Kidney (tissue), 14 donors: Measurements from ENCODE around the gene ANKRD44. TPM values are rescaled to one million over a fixed set of nuclear protein-coding genes. Genes with fewer than 3 reads are reported as not detected.
A peak's percentile ranks its signal among the peaks of the same experiment; 100 is the strongest.

Source experiments
- DNase-seq, 5 donors: peaks; one replicate each; pipeline ENCODE4 v3.0.0-alpha.2; 2013 to 2020
- FAIRE-seq: peaks from 2 replicates; lab custom pipeline; 2012; peaks lifted over from hg19 to GRCh38; lab: Jason Lieb, UNC
- H3K27ac ChIP-seq, 2 donors: one replicate each; pipeline ENCODE4 v1.7.0; 2013; ENCODE audit warnings: low read depth in 2 of 2, low read length in 2 of 2, inconsistent platforms in 1 of 2
- H3K27me3 ChIP-seq: one replicate; pipeline ENCODE4 v1.7.1; 2013; ENCODE audit warnings: low read length, inconsistent platforms; ENCODE audit not compliant: control insufficient read depth, insufficient read depth
- H3K36me3 ChIP-seq, 3 donors: one replicate each; pipeline versions ENCODE4 v1.7.0 to v1.7.1; 2013; ENCODE audit warnings: low read length in 3 of 3, control low read depth in 1 of 3, inconsistent platforms in 1 of 3; ENCODE audit not compliant: insufficient read depth in 3 of 3, control insufficient read depth in 2 of 3
- H3K4me1 ChIP-seq, 3 donors: one replicate each; pipeline versions ENCODE4 v1.7.0 to v1.7.1; 2013; ENCODE audit warnings: low read length in 3 of 3, inconsistent platforms in 1 of 3, low read depth in 1 of 3; ENCODE audit not compliant: control insufficient read depth in 2 of 3, insufficient read depth in 2 of 3
- H3K4me3 ChIP-seq, 3 donors: one replicate each; pipeline versions ENCODE4 v1.7.0 to v1.8.1; 2013; ENCODE audit warnings: low read length in 3 of 3, control low read depth in 1 of 3, inconsistent platforms in 1 of 3
- H3K9ac ChIP-seq, 3 donors: one replicate each; pipeline versions ENCODE4 v1.7.0 to v1.7.1; 2013; ENCODE audit warnings: low read length in 3 of 3, control low read depth in 1 of 3, inconsistent platforms in 1 of 3
- H3K9me3 ChIP-seq, 3 donors: one replicate each; pipeline versions ENCODE4 v1.7.0 to v1.7.1; 2013; ENCODE audit warnings: low read length in 3 of 3, control low read depth in 1 of 3, inconsistent platforms in 1 of 3; ENCODE audit not compliant: control insufficient read depth in 2 of 3, insufficient read depth in 1 of 3
- intact Hi-C: fragments of 100-400 bp; cut with DNase I; formaldehyde crosslinking; loops from one replicate; pipeline ENCODE4 v1.11.1; 2022
- polyA plus RNA-seq: library from polyadenylated mRNA; stranded (reverse); fragments of 350-450 nt; fragmentation: Illumina TruSeq; extraction: RNeasy Lipid Tissue Mini Kit (QIAGEN cat#74804); gene quantifications from one replicate; pipeline ENCODE4 v1.2.3, GENCODE V29; 2014; ENCODE audit warnings: low read depth, low replicate concordance; ENCODE audit not compliant: insufficient read depth
- total RNA-seq: library from RNA; stranded (reverse); fragmentation: NEBNext Ultra II Directional; extraction: Animal tissue kit (Norgen Biotek cat#: 25700); gene quantifications from one replicate; pipeline ENCODE4 v1.2.1, GENCODE V29; 2021
- TF ChIP-seq, protein P1 (sequence below): IDR thresholded peaks from 3 replicates; pipeline ENCODE4 v1.5.1; 2012; ENCODE audit warnings: mild to moderate bottlenecking, moderate library complexity, borderline replicate concordance; ENCODE audit not compliant: insufficient read depth; ENCODE audit errors: extremely low read depth
- donor health status: control.
- donor health status: control.
- donor health status: control.
- donor health status: control.
- donor health status: control.
- donor health status: DM: yes; HTN: yes; CAD: no.
- donor health status: Normal renal cell carcinoma (clear cell type).

ANKRD44 gene
- total and polyA plus RNA-seq, 2 donors from 2014 or later = 2.2 to 39.2 TPM

DNA sequence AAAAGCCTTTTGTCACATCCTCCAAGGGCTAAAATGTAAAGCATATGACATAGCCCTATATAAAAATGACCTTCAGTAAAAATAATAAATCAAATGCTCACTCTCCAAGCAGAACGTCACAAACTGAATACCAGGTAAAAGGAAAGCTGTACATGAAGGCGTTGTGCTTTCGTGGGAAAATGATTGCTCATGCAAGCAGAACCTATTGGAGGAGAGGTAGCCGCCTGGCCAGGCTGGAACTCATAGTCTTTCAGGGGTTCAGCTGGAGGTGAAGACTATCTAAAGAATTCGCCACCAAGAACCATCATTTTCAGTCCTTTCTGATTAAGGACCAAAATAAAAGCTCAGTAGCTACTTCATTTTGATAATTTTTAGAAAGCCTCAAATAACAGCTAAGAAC is 44.7 kb downstream of the ANKRD44 start:
- H3K4me3 ChIP-seq = no peak overlapping the region
- no peaks in the 10 kb centered on the region for H3K36me3 ChIP-seq
- TF ChIP-seq, protein P1, sequence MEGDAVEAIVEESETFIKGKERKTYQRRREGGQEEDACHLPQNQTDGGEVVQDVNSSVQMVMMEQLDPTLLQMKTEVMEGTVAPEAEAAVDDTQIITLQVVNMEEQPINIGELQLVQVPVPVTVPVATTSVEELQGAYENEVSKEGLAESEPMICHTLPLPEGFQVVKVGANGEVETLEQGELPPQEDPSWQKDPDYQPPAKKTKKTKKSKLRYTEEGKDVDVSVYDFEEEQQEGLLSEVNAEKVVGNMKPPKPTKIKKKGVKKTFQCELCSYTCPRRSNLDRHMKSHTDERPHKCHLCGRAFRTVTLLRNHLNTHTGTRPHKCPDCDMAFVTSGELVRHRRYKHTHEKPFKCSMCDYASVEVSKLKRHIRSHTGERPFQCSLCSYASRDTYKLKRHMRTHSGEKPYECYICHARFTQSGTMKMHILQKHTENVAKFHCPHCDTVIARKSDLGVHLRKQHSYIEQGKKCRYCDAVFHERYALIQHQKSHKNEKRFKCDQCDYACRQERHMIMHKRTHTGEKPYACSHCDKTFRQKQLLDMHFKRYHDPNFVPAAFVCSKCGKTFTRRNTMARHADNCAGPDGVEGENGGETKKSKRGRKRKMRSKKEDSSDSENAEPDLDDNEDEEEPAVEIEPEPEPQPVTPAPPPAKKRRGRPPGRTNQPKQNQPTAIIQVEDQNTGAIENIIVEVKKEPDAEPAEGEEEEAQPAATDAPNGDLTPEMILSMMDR = no peak
- no peak overlapping the region for H3K9ac ChIP-seq
- H3K27me3 ChIP-seq = no peaks in the 10 kb centered on the region
- FAIRE-seq (no peak), DNase-seq (peak in 2 of 5 donors; percentile 38 to 51)
- H3K4me1 ChIP-seq = no peaks in the 10 kb centered on the region
- intact Hi-C loops = no loop called here
- no peak overlapping the region for H3K27ac ChIP-seq
- no peaks in the 10 kb centered on the region for H3K9me3 ChIP-seq

DNA sequence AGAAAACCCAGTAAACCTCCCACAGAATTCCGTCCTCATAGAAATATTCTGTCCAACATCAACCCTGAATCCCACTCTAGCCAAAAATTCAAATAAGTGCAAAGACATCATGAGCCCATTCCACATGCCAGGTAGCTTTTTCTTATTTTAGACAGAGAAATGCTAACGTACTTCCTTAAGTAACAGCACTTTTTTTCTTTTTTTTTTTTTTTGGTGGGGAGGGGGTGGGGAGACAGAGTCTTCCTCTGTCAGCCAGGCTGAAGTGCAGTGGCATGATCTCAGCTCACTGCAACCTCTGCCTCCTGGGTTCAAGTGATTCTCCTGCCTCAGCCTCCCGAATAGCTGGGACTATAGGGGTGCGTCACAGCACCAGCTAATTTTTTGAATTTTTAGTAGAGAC is 45.5 kb downstream of the ANKRD44 start:
- TF ChIP-seq, protein P1 = no peak
- H3K9me3 ChIP-seq = no peaks in the 10 kb centered on the region
- intact Hi-C loops = no loop called here
- H3K27me3 ChIP-seq = no peaks in the 10 kb centered on the region
- H3K4me1 ChIP-seq = no peaks in the 10 kb centered on the region
- no peak overlapping the region for H3K9ac ChIP-seq
- H3K4me3 ChIP-seq = no peak overlapping the region
- FAIRE-seq = no peak
- no peak for DNase-seq
- H3K36me3 ChIP-seq = no peaks in the 10 kb centered on the region
- no peak overlapping the region for H3K27ac ChIP-seq

DNA sequence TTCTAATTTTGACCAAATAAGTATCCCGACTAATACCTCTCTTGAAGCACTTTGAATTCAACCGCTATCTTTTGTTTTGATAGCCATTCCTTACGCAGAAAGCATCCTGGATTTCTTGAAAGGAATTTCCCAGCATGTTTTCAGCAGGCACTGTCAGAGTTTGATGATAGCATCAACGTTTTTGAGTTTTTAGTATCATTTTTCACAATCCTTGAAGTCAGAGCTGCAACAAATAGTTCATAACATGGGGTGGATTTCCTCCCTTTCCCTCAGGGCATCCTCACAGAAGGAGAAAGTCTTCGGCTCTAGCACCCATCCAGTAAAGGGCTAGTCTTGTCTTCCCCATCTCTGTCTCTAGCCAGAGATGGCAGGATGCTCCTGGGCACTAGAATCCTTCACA is 46.2 kb downstream of the ANKRD44 start:
- no peak for FAIRE-seq
- Histone ChIP-seq H3K27me3 (no peaks in the 10 kb centered on the region), H3K9me3 (no peaks in the 10 kb centered on the region), H3K27ac (no peak overlapping the region), H3K36me3 (no peaks in the 10 kb centered on the region), H3K9ac (no peak overlapping the region), H3K4me1 (no peaks in the 10 kb centered on the region), H3K4me3 (no peak overlapping the region)
- TF ChIP-seq, protein P1 = no peak
- intact Hi-C loops = no loop called here
- no peak for DNase-seq

DNA sequence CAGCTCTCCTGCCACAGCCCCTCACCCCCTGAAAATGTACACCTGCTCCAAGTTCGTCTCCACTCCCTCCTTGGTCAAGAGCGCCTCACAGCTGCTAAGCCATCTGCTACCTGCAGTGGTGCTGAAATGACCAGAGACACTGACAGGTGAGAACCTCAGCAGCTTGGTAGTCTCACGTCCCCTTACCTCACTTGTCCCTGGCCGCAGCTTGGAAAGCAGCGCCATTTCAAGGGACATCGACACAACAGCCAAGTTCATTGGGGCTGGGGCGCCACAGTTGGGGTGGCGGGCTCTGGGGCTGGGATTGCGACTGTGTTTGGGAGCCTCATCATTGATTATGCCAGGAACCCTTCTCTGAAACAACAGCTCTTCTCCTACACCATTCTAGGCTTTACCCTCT is 47.5 kb downstream of the ANKRD44 start:
- Histone ChIP-seq H3K27ac (no peak overlapping the region), H3K36me3 (no peaks in the 10 kb centered on the region), H3K27me3 (no peaks in the 10 kb centered on the region), H3K9ac (no peak overlapping the region), H3K4me1 (no peaks in the 10 kb centered on the region), H3K9me3 (no peaks in the 10 kb centered on the region), H3K4me3 (no peak overlapping the region)
- FAIRE-seq (no peak), DNase-seq (no peak)
- TF ChIP-seq, protein P1 = no peak
- intact Hi-C loops = no loop called here
